GM19467 (cell line): ENCODE data around the gene CCDC71L.
A peak's percentile ranks its signal among the peaks of the same experiment; 100 is the strongest.
"Not testable (repeated sequence)": the region's sequence is repeated elsewhere in the genome, so short reads cannot be mapped to it uniquely, and the experiment has no call there.

Experiments used
- ATAC-seq: cut with Tn5 transposase; IDR thresholded peaks from one replicate; pipeline ENCODE4 v1.9.1; 2021; ENCODE audit warnings: mild to moderate bottlenecking, moderate library complexity; ENCODE audit not compliant: unreplicated experiment

CCDC71L gene

DNA sequence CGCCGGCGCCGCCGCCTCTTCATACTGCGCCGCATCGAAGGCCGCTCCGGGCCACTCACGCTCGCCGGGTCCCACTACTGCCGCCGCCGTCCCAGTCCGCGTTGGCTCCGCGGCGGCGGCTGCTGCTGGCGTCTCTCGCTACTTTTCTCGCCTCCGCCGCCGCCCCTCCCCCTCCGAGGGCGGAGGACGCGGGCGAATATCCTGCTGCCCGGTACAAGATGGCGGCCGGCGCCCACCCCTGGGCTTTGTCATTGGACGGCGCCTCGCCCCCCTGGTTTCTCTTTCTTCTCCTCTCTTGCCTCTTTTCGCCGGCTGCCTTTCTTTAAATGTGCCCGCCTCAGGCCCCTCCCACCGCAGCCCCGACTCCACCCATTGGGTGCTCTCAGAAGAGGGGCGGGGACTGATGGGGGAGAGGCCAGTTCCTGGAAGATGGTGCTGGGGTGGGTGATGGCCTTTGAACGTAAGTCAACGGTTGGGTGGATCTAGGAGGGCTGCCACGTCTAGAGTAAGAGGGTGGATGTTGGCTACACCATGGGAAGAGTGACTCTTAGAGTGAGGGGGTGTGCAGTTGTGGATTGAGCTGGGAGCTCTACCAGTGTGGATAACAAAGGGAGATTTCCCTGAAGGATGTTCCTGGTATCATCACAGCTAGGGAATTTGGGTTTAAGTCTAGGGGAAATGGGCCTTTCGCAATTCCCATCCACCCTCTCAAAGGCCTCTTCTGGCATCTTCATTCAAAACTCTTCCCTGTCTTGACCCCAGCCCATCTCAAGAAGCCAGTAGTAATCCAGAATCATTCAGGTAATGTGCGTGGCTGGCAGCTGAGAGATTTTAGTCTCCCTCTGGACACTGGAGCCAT lies at the start of gene CCDC71L:
CCDC71L (minus strand) TSS at position 297 of the 859 bp plus-strand sequence; CDS start at position 35, 262 bp downstream.
- ATAC-seq: peak; percentile 71

DNA sequence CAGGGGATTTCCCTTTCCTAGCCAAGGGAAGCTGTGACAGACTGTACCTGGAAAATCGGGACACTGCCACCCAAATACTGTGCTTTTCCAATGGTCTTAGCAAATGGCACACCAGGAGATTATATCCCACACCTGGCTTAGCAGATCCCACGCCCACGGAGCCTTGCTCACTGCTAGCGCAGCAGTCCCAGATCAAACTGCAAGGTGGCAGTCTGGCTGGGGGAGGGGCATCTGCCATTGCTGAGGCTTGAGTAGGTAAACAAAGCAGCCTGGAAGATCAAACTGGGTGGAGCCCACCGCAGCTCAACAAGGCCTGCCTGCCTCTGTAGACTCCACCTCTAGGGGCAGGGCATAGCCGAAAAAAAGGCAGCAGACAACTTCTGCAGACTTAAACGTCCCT lies 48.6 kb upstream of the CCDC71L start:
- not testable (repeated sequence) for ATAC-seq

- ATAC-seq: no peak
Measured at GRCh38 chr7:106704000-106704840, 43.3 kb upstream of the CCDC71L start.

DNA sequence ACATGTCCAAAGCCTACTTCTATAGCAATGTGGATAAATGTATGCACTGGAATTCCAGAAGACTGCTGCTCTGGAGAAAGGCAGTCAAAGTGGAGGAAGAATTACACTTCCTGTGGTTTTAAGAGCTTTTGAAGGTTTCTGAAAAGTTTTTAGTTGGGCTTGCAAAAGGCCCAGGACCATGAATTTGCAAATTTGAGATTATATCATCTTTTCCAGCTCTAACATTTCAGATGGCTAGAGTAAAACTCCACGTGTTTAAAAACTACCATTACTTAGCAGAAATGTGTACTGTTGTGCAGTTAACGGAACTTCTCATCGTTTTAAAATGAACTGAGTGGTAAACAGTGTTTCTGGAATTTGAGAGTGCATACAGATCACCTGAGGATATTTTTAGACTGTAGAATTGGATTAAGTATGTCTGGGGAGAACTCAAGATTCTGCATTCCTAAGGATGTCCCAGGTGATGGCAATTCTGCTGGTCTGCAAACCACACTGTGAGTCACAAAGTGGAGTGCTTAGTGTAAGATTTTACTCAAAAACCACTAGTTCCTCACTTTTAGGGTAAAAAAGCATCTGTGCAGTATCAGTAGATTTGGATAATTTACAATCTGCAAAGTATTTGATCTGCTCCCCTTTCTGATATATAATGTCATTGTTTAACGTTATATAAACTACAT lies 32.9 kb upstream of the CCDC71L start:
- ATAC-seq: no peak

DNA sequence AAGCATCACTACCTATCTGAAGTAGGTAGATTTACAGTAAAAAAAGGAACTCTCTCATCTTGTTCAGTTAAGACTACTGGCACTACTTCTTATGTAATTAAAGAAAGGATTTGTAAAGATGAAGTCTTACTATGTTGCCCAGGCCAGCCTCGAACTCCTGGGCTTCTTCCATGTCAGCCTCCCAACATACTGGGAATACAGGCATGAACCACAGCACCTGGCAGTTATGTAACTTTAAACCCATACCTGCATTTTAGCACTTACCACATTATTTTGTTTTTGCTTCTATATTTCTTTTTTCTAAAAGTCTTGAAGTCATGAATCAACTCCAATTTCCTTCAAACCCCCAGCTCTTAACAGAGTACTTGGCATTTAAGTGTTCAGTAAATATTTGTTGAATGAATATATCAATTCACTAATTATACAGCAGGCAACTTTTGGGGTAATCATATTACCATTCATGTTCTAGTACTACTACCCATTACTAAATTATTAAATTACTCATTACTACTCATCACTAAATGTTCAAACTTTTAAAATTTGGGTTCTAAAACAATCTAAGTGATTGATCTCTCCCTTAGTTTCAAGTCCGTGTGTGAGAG lies 31.6 kb upstream of the CCDC71L start:
- no peak for ATAC-seq

GRCh38 chr7:106688161-106688560 lies 27.2 kb upstream of the CCDC71L start:
- ATAC-seq: not testable (repeated sequence)

GRCh38 chr7:106683941-106684340 lies 23.0 kb upstream of the CCDC71L start:
- no peak for ATAC-seq

GRCh38 chr7:106681815-106682495 lies 21.0 kb upstream of the CCDC71L start:
- ATAC-seq: no peak

DNA sequence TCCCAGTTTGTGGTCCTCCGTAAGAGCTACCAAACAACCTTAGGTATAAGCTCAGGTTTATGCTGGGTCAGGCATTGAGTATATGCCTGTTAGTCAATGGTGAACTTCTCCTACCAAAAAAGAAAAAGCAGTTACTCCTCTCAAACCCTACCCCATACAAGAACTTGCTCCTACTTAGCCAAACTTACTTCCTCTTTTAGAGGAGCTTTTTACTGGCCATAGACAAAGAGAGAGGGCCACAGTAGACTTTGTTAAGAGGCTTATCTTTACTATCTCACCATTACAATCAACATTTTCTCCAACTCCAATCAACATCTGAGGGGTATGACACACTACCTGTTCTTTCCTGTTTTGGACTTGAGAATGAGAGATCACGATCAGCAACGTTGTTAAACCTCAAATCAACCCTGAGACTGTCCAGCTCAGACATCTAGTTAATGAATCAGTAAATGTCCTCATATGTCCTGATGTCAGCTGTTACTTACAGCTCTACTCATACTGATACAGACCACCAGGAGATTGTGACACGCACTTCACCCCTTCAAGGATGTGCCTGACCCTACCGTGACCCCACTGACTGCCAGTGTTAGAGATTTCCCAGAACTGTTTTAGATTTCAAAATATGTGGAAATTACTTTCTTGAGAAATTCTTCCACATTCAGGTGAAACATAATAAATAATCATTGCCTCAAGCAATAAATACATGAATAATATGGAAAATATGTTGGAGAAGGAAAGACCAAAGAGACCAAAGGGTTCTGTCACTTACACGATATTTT lies 18.4 kb upstream of the CCDC71L start:
- no peak for ATAC-seq

GRCh38 chr7:106678795-106679152 lies 17.8 kb upstream of the CCDC71L start:
- ATAC-seq: no peak

GRCh38 chr7:106676506-106676905 lies 15.5 kb upstream of the CCDC71L start:
- ATAC-seq: not testable (repeated sequence)

DNA sequence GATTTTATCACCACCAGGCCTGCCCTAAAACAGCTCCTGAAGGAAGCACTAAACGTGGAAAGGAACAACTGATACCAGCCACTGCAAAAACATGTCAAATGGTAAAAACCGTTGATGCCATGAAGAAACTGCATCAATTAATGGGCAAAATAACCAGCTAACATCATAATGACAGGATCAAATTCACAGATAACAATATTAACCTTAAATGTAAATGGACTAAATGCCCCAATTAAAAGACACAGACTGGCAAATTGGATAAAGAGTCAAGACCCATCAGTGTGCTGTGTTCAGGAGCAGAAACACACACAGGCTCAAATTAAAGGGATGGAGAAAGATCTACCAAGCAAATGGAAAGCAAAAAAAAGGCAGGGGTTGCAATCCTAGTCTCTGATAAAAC lies 12.7 kb upstream of the CCDC71L start:
- not testable (repeated sequence) for ATAC-seq

DNA sequence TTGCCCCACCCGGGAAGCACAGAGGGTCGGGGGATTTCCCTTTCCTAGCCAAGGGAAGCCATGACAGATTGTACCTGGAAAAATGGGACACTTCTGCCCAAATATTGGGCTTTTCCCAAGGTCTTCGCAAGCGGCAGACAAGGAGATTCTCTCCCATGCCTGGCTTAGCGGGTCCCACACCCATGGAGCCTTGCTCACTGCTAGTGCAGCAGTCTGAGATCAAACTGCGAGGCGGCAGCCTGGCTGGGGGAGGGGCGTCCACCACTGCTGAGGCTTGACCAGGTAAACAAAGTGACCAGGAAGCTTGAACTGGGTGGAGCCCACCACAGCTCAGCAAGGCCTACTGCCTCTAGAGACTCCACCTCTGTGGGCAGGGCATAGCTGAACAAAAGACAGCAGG lies 11.0 kb upstream of the CCDC71L start:
- not testable (repeated sequence) for ATAC-seq

DNA sequence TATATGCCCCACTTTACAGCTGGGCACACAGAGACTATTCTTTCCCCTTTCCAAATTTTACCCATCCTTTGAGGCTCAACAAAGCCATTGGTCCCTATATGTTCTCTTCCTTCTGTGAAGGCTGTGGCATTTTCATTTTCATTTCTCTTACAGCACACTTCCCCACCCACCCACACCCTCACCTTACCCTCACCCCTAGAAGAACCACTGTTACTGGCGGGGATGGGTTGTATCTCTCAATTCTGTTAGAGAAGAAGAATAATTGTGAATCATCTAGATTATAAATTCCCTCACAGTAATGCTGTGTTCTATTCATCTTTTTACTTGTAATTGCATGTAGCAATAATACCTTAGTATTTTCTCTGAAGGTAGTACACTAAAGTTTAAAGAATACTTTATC lies 10.2 kb upstream of the CCDC71L start:
- ATAC-seq: no peak

- no peak for ATAC-seq
Measured at GRCh38 chr7:106668861-106669524, 8.0 kb upstream of the CCDC71L start.

- no peak for ATAC-seq
Measured at GRCh38 chr7:106666353-106666752, 5.4 kb upstream of the CCDC71L start.

GRCh38 chr7:106664343-106664742 lies 3.4 kb upstream of the CCDC71L start:
- no peak for ATAC-seq

GRCh38 chr7:106659963-106660861 lies 746 bp downstream of the CCDC71L start:
- peak; percentile 51 for ATAC-seq
